ENCODE measurements around the gene RERE.

The RERE gene

DNA sequence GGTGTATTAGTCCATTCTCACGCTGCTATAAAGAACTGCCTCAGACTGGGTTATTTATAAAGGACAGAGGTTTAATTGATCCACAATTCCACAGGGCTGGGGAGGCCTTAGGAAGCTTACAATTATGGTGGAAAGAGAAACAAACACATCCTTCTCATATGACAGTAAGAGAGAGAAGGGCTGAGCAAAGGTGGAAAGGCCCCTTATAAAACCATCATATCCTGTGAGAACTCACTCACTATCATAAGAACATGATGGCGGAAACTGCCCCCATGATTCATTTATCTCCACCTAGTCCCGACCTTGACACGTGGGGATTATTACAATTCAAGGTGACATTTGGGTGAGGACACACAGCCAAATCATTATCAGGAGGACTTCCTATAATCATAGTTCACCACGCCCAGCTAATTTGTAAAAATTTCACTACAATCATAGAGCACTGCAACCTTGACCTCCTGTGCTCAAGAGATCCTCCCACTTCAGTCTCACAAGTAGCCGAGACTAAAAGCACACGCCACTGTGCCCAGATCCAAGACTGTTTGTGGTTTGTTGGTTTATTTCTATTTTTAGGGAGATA lies 164.9 kb downstream of the RERE start:
- Histone ChIP-seq H3K4me1 (ENCODE audit: control insufficient read depth, low read length) (peaks cover 60% of the 10 kb centered on the region), H3F3A (ENCODE audit: control insufficient read depth, insufficient read depth) (peaks cover 5% of the 10 kb centered on the region; the same call in 1 of the 2 replicates), H3K4me2 (ENCODE audit: low read length) (peak overlapping the region; percentile 84), H3K36me3 (ENCODE audit: control insufficient read depth, low read length) (peaks cover 6% of the 10 kb centered on the region), H3K9me2 (replicated peaks; ENCODE audit: control insufficient read depth, low read length) (no peaks in the 10 kb centered on the region), H4K20me1 (ENCODE audit: control insufficient read depth, insufficient read depth, low read depth, low read length) (no peaks in the 10 kb centered on the region), H3K9me3 (ENCODE audit: control insufficient read depth, insufficient read depth, low read length) (no peaks in the 10 kb centered on the region), H3K79me2 (ENCODE audit: control insufficient read depth, low read length) (peaks cover 52% of the 10 kb centered on the region), H3K27me3 (ENCODE audit: control insufficient read depth, low read length) (no peaks in the 10 kb centered on the region), H3K27ac (ENCODE audit: low read depth, low read length) (peak overlapping the region; percentile 59), H3K4me3 (ENCODE audit: low read length) (no peak overlapping the region; the same call in 1 of the 2 replicates)
- TF ChIP-seq, protein P1, sequence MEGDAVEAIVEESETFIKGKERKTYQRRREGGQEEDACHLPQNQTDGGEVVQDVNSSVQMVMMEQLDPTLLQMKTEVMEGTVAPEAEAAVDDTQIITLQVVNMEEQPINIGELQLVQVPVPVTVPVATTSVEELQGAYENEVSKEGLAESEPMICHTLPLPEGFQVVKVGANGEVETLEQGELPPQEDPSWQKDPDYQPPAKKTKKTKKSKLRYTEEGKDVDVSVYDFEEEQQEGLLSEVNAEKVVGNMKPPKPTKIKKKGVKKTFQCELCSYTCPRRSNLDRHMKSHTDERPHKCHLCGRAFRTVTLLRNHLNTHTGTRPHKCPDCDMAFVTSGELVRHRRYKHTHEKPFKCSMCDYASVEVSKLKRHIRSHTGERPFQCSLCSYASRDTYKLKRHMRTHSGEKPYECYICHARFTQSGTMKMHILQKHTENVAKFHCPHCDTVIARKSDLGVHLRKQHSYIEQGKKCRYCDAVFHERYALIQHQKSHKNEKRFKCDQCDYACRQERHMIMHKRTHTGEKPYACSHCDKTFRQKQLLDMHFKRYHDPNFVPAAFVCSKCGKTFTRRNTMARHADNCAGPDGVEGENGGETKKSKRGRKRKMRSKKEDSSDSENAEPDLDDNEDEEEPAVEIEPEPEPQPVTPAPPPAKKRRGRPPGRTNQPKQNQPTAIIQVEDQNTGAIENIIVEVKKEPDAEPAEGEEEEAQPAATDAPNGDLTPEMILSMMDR (IDR thresholded peaks at IDR 0.05; ENCODE audit: low read depth, low read length, poor library complexity, severe bottlenecking): no peak
- no peak for TF ChIP-seq EZH2phosphoT487 (IDR thresholded peaks at IDR 0.05; ENCODE audit: borderline replicate concordance, low read length)

DNA sequence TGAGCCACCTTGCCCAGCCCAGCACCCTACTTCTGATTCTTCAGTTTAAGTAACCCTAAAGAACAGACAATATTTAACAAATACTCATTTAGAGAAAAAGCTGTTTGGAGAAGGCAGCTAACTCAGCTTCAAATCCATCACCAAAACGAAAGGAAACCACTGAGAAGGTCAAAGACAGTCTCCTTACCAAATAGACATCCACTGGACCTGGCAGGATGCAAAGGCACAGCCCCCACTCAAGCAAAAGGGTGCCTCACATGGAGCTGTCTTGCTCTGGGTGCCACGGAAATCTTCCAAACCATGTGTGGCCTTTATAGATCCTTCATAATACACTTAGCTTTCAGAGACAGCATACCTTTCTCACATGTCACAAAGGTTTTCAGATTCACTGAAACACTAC lies 165.5 kb downstream of the RERE start:
- Histone ChIP-seq H3K27ac (ENCODE audit: low read depth, low read length) (peak overlapping the region; percentile 59), H3K9me3 (ENCODE audit: control insufficient read depth, insufficient read depth, low read length) (no peaks in the 10 kb centered on the region), H3K4me3 (ENCODE audit: low read length) (peak overlapping the region; percentile 14; the same call in 1 of the 2 replicates), H3K79me2 (ENCODE audit: control insufficient read depth, low read length) (peaks cover 54% of the 10 kb centered on the region), H3F3A (ENCODE audit: control insufficient read depth, insufficient read depth) (peaks cover 5% of the 10 kb centered on the region; the same call in 1 of the 2 replicates), H3K4me1 (ENCODE audit: control insufficient read depth, low read length) (peaks cover 66% of the 10 kb centered on the region), H3K36me3 (ENCODE audit: control insufficient read depth, low read length) (peaks cover 6% of the 10 kb centered on the region), H3K4me2 (ENCODE audit: low read length) (peak overlapping the region; percentile 84), H3K9me2 (replicated peaks; ENCODE audit: control insufficient read depth, low read length) (no peaks in the 10 kb centered on the region), H3K27me3 (ENCODE audit: control insufficient read depth, low read length) (no peaks in the 10 kb centered on the region), H4K20me1 (ENCODE audit: control insufficient read depth, insufficient read depth, low read depth, low read length) (no peaks in the 10 kb centered on the region)
- TF ChIP-seq, protein P1 (IDR thresholded peaks at IDR 0.05; ENCODE audit: low read depth, low read length, poor library complexity, severe bottlenecking): no peak
- no peak for TF ChIP-seq EZH2phosphoT487 (IDR thresholded peaks at IDR 0.05; ENCODE audit: borderline replicate concordance, low read length)

DNA sequence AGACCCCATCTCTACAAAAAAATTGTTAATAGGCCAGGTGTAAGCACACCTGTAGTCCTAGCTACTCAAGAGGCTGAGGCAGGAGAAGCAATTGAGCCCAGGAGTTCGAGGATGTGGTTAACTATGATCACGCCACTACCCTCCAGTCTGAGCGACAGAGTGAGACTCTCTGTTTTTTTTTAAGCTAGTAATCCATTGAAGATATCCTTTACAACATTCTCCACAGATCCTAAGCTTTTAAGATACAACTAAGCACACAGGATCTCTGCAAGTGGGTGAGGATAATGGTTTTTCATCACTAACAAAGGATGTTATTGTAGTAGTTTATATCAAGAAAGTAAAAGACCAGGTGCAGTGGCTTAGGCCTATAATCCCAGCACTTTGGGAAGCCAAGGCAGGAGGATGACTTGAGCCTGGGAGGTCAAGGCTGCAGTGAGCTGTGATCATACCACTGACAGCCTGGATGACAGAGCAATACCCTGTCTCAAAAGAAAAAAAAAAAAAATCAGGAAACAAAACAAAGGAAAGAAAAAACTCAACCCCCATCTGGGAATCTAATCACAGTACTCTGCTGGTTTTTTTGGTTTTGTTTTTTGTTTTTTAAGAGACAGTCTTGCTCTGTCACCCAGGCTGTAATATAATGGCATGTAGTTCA lies 166.1 kb downstream of the RERE start:
- H3K27ac ChIP-seq (ENCODE audit: low read depth, low read length): peak overlapping the region; percentile 59
- no peaks in the 10 kb centered on the region for H3K27me3 ChIP-seq (ENCODE audit: control insufficient read depth, low read length)
- peaks cover 72% of the 10 kb centered on the region for H3K4me1 ChIP-seq (ENCODE audit: control insufficient read depth, low read length)
- peaks cover 60% of the 10 kb centered on the region for H3K79me2 ChIP-seq (ENCODE audit: control insufficient read depth, low read length)
- no peaks in the 10 kb centered on the region for H4K20me1 ChIP-seq (ENCODE audit: control insufficient read depth, insufficient read depth, low read depth, low read length)
- H3F3A ChIP-seq (ENCODE audit: control insufficient read depth, insufficient read depth): peaks cover 5% of the 10 kb centered on the region; the same call in 1 of the 2 replicates
- peak overlapping the region; percentile 84 for H3K4me2 ChIP-seq (ENCODE audit: low read length)
- H3K9me2 ChIP-seq (replicated peaks; ENCODE audit: control insufficient read depth, low read length): no peaks in the 10 kb centered on the region
- peak overlapping the region; percentile 42 for H3K4me3 ChIP-seq (ENCODE audit: low read length)
- no peak for TF ChIP-seq EZH2phosphoT487 (IDR thresholded peaks at IDR 0.05; ENCODE audit: borderline replicate concordance, low read length)
- TF ChIP-seq, protein P1 (IDR thresholded peaks at IDR 0.05; ENCODE audit: low read depth, low read length, poor library complexity, severe bottlenecking): no peak
- H3K9me3 ChIP-seq (ENCODE audit: control insufficient read depth, insufficient read depth, low read length): no peaks in the 10 kb centered on the region
- peaks cover 6% of the 10 kb centered on the region for H3K36me3 ChIP-seq (ENCODE audit: control insufficient read depth, low read length)
